GM12892 (cell line): Measurements from ENCODE around the gene BPHL.

ENCODE experiments used
- POLR2A ChIP-seq: IDR thresholded peaks from 2 replicates; pipeline ENCODE4 v1.6.1; 2011; ENCODE audit warnings: low read depth, low read length, control low read depth
- POLR2AphosphoS5 ChIP-seq: IDR thresholded peaks from 2 replicates; pipeline ENCODE4 v1.6.1; 2011; ENCODE audit warnings: low read depth, low read length, control low read depth
- TAF1 ChIP-seq: IDR thresholded peaks from 2 replicates; pipeline ENCODE4 v1.6.1; 2011; ENCODE audit warnings: low read depth, mild to moderate bottlenecking, control low read depth, low read length, borderline replicate concordance

GRCh38 chr6:3088968-3089367, 29.5 kb upstream of the BPHL start:
- TF ChIP-seq TAF1 = no peak
- TF ChIP-seq POLR2A = no peak
- no peak for TF ChIP-seq POLR2AphosphoS5
